ENCODE data around the gene RPS6KA2.

The RPS6KA2 gene

DNA sequence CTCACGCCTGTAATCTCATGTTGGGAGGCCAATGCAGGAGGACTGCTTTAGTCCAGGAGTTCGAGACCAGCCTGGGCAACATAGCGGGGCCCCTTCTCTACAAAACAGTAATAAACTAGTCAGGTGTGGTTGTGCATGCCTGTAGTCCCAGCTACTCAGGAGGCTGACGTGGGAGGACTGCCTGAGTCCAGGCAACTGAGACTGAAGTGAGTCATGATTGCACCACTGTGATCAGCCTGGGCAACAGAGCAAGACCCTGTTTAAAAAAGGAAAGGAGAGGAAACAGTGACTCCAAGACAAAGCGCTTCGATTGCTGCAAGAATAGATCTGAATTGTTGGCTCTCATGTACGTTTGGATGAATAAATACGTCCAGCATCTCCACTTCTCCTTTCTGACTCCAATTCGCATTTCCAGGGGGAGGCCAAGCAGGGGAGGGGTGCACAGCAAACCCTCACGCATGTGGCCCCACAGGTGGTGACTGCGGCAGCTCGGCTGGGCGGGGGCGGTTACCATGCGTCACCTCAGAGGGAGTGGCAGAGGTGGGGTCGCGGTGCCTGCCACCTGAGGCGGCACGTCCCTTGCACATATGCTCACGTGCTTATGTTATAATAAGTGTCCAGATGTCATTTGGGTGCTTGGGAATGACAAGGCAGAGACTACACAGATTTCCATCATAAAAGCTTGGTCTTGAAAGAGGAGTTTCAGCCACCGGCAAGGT is 149.2 kb downstream of the RPS6KA2 start:
- DNase-seq = no peak

DNA sequence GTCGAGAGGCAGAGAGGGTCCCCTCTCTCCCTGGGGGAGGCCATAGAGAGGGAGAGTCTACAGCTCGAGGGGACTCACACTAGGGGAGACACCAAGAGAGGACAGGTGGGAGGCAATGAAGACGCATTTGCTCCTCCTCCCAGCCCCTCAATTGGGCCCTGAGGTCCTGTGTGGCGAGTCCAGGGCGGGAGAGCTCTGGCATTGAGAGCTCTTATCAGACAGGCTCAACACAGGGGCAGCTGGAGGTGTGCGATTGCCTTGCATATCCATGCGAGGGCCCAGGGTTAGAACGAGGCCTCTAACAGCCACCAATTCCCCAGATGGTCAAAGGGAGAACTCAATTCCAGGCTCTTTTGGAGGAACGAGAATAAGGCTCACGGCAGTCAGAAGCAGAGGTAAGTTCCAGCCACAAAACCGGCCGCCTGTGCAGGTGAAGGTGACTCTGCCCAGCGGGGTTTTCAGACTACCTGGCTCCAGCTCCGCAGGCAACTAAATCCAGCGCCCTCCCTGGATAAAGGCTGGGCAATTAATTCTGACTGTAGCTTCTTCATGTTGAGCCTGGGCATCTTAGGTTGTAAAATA is 150.3 kb downstream of the RPS6KA2 start:
- peak; percentile 77 for DNase-seq

DNA sequence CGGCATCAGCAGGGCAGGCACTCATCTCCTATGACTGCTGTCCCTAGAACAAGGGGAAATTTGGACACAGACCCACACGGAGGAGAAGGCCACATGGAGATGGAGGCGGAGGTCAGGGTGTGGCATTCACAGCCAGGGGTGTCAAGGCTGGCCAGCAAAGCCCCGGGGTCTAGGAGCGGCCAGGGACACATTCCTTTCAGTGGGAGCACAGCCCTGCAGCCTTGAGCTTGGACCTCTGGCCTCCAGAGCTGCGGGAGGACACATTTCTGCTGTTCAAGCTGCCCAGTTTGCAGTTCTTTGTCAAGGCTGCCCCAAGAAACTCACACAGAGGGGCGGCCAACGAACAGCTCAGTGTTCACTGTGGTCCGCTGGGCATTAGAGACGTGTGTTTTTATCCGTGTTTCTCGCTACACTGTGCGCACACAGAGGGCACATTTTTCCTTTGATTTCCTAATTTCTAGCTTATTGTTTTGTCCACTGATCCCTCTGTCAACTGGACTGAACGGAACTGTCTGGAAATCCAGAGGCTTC is 150.9 kb downstream of the RPS6KA2 start:
- DNase-seq = no peak

DNA sequence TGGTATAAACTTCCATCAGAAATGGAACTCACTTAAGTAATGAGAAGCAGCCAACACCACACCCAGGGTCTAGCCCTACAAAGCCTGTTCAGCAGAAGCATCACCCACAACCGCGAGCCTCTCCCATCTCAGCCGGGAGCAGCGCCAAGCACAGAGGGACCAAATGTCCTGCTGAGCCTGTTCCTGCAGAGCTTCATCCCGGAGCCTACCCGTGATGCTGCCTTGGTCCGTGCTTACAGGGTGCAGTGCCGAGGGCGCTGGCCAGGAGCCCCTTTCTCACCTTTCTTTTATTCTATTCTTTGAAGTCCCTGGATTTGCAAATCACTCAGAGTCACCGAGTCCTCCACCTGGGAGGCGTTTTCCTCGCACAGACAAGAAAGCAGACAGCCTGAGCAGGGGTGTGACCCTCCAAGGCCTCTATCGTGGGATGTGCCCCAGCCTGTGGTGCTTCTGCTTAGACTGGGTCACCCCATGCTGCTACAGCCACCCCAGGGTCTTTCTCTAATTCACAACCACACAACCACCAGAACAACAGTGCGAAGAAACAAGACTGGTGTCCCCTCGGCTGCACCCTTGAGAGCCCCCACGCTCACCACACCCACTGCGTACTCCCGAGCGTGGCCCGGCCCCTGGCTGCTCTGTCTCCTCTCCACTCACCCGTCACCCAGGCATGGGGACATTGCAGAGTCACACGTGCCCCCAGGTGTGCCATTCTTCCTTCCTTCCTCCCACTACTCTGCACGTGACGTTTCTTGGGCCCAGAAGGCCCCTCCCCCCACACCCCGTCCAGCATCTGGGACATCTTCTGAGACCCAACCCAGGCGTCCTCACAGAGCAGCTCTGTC is 152.1 kb downstream of the RPS6KA2 start:
- DNase-seq = no peak

DNA sequence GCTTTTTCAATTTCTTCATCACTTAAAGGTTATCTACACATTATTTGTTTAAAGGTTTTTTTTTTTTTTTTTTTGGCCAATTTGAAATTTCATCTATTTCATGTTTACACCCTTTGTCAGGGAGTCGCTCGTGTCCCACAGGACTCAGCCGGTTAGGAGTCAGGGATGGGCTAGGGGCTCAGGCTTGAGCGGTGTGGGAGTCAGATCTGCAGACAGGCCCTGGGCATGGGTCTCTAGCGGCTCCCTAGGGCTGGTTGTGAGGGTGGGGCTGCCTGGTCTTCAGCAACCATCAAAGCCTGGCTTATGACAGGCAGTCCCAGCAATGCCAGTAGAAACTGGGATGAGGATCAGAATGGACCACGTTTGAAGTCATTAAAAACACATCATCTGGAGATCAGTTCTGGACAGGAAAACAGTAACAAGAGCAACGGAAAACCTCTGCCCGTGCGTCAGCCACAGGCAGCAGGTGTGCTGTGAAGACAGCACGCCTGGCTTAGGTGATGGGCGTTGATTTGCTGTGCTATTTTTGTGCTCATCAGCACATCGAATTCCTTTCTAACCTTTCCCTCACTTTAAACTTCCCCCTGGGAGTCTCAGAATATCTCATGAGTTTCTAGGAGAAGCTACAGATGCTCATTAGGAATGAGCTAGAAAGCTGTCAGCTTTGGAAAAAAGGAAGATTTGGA is 153.0 kb downstream of the RPS6KA2 start:
- no peak for DNase-seq

DNA sequence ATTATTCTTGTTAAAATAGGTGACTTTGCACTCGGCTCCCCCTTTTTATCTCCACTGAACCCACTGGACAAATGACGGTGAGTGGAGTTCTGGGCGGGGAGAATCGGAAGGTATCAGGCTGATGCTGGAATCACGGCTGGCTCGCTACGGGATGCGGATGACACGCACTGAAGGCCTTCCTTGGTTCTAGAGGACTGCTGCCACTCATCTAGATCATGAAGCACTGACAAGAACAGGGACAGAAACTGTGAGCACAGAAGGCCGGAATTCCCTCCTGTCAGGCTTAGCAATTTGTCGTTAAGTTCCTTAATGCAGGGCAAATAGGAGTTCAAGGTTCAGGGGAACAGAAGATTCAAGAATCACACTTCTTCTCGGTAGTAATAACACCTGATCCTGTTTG is 154.4 kb downstream of the RPS6KA2 start:
- DNase-seq = no peak

DNA sequence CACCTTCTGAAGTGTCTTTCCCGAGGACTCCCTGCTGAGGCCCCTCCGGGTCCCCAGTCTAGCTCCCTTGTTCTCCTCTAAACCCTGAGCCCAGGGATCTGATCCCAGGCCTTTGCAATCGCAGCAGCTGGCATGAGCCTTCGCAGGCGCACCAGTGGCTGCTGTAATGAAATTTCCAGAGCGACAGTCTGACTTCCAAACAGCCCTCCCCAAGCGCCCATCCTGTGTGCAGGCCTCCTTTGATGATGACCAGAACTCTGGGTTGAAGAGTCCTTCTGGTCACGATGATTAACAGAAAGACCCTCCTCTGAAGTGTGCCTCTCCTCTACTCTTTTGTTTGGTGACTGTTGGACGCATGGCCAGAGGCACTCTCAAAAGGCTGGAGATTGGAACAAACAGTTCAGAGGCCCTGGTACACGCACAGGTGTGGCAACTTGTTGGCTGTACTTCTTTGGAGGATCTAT is 155.2 kb downstream of the RPS6KA2 start:
- DNase-seq = no peak

DNA sequence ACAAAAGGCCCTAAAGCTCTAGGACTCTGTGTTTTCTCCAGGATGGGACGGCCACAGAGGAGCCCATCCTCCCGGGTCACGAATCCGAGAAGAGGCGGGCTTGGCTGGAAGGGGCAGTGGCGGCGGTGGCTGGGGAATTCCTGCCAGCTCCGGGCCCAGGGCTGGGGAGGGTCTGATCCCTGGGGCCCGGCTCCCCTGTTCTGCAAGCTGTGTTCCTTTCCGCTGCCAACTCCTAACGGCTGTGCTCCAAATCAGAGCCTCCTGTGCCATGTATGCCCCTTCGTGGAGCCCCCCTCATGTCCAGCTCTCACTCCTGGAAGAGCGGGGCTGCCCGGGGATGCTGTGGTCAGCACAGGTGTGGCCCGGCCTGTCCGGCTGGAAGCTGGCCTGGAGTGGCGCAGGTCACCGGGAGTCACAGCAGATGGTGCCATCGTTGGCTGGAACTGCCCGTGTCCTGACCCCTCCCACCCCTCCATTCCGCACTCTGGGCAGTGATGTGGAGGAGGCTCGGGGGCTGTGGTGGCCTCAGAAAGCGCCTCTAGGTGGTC is 156.1 kb downstream of the RPS6KA2 start:
- DNase-seq = no peak

DNA sequence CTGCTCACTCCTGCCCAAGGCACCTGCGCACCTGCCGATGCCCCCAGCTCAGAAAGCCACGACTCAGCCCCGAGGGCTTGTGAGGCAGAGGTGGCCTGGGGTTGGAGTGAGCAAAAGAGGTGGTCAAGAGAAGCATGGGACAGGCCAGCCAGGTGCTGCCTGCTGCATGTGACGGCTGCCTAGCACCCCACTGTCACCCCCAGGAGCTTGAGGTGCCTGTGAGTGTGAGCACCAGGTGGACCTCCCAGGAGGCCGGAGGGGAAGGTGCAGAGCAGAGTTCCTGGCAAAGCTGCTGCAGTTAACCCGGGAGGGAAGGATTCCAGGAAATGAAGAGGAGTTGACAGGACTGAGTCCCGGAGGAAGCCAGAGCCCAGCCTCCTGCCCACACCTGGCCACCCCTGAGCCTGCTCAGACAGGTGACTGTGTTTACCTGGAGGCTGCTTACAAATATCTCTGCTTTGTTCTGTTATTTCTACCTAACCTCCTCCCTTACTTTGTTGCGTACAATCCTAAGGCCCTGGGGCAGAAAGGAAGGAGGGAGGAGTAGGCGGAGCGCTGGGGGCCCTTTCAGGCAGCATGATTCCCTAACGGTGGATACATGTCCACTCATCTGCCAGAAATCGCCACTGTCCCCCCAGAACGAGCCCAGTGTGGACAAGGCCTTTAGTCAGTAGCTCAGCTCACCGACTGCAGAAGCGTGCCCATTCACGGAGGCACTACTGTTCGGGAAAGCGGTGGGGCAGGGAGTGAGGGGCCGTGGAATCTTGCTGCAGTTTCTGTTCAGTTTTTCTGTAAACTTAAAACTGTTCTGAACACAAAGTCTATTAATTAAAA is 156.8 kb downstream of the RPS6KA2 start:
- DNase-seq = peak; percentile 44

DNA sequence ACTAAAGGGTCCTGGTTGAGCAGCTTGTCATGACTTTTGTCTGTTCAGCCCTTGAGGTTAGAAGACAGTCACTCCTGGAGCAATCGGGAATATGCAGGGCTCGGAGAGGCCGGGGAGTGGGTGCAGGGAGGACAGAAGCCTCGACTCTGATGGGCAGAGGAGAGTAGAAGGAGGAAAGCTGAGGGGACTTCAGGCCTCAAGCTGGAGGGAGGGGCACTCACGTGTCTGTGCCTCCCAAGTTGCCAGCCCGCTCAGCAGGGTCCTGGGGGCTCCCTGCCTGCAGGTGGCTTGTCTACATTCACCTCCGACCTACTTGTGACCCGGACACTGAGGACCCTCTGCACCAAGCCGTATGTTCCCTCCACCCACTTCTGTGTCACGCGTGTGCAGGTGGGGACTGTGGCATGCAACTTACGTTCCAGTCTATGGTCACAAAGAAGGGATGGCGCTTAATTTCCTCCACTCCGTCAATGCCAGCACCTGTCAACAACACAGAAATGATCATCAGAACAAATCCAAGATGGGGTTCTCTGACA is 157.6 kb downstream of the RPS6KA2 start:
- DNase-seq = no peak

DNA sequence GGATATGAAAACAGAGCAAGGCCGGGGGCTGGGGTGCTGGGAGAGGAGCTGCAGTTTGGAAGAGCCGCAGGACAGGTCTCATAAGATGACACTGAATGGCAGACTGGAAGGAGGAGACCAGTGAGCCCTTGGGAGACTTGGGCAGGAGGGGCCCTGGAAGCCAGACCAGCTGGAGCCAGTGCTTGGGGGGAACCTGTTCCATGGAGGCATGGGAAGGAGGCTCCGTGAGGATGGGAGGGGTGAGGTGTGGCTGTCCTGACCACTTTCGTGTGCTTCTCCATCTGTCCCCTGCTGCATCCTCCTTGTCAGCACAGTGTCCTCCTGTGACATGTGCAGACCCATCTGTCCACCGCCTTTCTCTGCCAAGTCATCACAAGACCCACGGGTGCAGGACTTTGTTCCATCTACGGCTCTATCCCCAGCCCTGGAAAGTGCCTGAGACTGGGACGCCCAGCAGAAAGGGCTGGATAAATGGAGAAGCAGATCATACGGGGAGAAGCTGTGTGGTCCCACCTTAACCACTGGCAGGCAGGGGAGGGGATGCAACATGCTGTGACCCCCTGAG is 159.5 kb downstream of the RPS6KA2 start:
- DNase-seq = no peak

DNA sequence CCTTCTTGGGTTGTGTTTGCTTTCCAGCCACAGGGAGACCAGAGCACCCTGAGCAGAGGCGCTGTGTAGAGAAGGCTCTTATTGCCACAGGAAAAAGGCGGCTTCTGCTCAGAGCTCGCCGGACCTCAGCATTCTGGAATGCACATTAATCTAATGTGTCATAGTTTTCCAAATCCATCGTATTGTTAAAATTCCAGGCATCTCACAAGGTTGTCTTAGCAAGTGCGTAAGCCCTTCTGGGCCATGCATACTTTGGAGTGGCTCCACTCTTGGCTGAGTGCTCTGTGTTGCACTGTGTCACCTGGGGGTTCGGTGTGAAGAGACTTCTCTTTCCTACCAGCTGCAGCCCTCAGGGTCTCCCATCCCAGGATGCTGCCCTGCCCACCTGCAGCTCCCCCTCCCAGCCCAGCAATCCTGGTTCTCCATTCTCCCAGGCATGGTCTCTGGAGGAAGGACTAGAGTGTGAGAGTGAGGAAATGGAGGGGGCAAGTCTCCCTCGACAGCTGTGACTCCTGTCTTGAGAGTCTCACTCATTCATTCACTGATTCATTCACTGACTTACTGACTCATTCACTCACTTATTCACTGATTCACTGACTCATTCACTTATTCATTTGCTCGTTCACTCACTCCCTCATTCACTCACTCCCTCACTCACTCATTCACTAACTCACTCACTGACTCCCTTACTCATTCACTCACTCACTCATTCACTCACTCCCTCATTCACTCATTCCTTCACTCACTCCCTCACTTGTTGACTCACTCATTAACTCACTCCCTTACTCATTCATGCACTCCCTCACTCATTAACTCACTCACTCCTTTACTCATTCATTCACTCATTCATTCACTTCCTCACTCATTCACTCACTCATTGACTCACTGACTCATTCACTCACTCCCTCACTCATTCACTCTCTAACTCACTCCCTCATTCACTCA is 160.6 kb downstream of the RPS6KA2 start:
- no peak for DNase-seq

DNA sequence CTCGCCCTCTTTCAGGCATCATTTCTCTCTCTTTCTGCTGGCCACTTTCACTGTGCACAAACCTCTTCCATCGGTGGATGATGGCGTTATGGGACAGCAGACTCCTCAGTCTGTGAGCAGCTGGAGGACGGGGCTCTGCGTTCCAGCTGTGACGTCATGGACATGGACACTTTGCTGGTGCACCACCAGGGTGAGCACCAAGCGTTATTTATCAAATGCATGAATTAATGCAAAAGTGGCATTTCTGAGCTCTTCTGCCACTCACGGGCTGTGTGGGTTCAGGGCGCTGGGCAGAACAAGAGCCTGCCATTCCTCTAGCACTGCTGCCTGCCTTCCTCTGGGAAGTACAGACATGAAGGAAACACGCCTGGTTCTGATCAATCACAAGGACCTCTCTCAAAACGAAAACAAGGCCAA is 161.4 kb downstream of the RPS6KA2 start:
- DNase-seq = no peak

DNA sequence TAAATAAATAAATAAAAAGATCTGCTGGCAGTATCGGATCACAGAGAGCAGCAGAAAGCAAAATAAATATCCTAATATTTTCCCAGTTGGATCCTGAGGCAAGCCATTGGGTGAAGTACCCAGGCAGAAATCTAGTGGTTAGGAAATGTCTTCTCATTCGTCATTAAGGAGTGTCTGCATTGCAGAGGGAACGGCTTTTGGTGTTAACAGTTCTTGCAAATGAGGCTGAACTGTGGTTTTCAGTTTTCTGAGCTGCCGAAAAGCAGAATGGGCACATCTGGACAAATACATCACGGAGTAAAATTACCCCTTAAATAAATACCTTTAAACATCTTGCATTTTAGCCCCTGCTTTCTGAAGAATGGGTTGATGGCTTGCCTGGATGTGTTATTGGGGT is 162.1 kb downstream of the RPS6KA2 start:
- DNase-seq = no peak

DNA sequence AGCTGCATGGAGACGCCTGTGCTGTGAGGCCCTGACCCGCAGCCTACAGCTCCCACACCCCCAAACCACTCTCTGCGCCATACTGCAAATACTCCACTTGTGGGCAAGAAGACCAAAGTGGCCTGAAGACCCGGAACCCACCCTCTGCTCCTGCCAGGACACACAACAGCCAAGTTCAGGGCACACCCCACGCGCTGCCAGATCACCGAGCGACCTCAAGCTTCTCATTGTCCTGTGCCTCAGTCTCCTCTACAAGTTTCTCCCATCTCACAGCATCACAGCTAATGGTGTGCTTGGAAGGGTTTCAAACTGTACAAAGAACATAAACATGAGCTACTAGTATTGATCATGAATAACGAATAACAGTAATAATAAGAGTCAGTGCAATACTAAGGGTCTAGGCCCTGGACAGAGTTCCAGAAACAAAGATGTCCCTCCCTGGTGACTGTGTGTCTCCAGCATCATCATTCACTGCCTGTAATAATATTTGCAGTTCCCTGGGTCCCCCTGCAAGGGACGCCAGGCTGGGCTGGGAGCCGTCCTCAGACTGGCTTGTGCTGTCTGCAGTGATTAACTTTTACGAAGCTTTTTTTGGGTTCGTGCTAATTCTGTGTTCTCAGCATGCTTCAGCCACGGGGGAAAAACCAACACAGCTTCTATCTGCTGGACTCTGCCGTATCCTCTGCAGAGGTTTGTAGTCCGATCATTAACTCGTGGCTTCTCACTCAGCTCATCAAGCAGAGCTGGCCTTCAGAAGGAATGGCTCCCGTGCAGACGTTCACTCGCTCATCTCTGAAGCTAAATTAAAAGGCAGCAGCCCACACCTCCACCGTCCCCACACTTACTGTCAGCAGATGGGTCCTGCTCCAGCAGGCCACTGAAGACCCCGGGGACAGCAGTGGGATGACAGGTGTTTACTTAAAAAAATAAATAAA is 162.7 kb downstream of the RPS6KA2 start:
- no peak for DNase-seq

DNA sequence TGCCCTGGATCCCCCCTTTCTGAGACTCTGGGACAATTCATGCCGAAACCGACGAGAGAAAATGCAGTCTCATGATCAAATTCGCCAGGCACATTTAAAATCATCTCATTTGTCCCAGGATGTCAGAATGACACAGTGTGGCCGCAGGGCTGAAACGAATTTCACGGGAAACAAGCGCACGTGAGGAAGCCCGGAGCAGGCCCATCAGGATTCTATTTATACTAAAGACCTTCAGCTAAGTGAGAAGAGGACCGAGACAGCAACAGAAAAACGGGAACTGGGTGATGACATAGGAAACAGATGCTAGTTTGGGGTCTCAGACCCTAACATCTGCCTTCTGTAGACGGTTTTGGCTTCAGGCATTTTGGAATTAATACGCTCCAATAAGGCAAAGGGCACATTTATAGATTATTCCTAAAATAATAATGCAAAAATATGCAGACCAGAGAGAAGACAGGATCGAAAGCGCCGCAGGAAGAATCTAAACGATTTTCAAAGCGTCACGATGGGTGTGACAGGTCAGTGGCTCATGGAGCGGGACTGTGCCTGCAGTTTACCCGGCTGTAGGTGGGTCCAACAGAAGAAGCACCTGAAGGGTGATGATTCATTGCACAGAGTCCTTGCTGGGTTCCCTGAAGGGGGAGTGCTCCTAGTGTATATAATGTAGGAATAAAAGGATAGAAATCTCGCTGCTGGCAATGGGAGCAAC is 163.5 kb downstream of the RPS6KA2 start:
- DNase-seq = no peak

DNA sequence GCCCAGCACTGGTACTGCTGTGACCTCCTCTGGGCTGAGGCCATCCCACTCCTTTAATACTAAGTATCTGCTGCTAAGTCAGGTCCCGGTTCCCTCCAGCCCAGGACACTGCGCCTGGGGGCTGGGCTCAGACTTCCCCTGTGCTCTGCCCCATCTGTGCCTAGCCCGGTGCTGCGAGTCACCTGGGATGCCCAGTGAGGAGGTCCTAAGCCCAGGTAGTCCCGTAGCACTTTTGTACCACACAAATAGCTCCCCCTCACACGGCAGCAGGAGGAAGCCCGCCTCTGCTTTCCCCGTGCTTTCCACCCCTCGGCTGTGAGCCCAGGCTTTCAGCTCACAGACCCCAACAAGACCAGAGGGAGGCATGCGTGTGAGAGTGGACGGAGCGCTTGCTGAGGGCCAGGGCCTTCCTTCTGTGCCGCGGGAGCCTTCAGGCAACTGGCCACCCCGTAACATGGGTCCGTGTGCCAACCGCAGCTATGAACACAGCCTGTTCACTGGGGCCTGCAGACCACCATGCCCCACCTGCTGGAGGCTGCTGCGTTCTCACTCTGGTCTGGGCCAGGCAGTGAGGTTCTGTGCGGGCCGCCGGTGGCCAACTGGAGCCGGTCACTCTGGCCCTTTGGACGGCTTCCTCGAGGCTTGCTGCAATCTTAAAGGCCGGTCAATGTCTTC is 164.5 kb downstream of the RPS6KA2 start:
- DNase-seq = no peak
